Left ventricle myocardium superior (tissue), 1 donor: ENCODE results near the gene LDLRAD4. TPM values are rescaled to one million over a fixed set of nuclear protein-coding genes. Genes with fewer than 3 reads are reported as not detected.

ENCODE experiments used
- ATAC-seq: fragments of 200-7000 bp; cut with Tn5 transposase; one replicate; pipeline ENCODE4 v1.9.1; 2020; ENCODE audit warnings: mild to moderate bottlenecking, moderate library complexity
- DNase-seq: peaks from one replicate; pipeline ENCODE4 v3.0.0-alpha.2; 2020
- intact Hi-C: fragments of 100-400 bp; cut with micrococcal nuclease; formaldehyde crosslinking; loops from one replicate; pipeline ENCODE4 v1.11.0; 2022
- total RNA-seq: library from RNA; stranded (reverse); fragmentation: NEBNext Ultra II Directional; extraction: Animal tissue kit (Norgen Biotek cat#: 25700); gene quantifications from one replicate; pipeline ENCODE4 v1.2.1, GENCODE V29; 2021
- donor health status: DM: no; HTN: yes; CAD: no; lungs with severe emphysema.

LDLRAD4 gene
- total RNA-seq, 1 donor from 2014 or later = 26.0 TPM

GRCh38 chr18:13372531-13372951 lies 154.0 kb downstream of the LDLRAD4 start:
- DNase-seq = no peak
- intact Hi-C loops = no loop called here
- ATAC-seq = no peak

- ATAC-seq (no peak), DNase-seq (no peak)
- intact Hi-C loops = no loop called here
Measured at GRCh38 chr18:13374096-13374467, 155.5 kb downstream of the LDLRAD4 start.

GRCh38 chr18:13374468-13375301 lies 156.1 kb downstream of the LDLRAD4 start:
- intact Hi-C loops = no loop called here
- peak; percentile 6 for ATAC-seq
- no peak for DNase-seq

GRCh38 chr18:13375302-13376255 lies 157.0 kb downstream of the LDLRAD4 start:
- intact Hi-C loops = no loop called here
- ATAC-seq (peak; percentile 66), DNase-seq (peak; percentile 75)

- no peak for DNase-seq
- no peak for ATAC-seq
- intact Hi-C loops = no loop called here
Measured at GRCh38 chr18:13376298-13376840, 157.8 kb downstream of the LDLRAD4 start.

- intact Hi-C loops = no loop called here
- ATAC-seq (no peak), DNase-seq (no peak)
Measured at GRCh38 chr18:13376841-13377351, 158.3 kb downstream of the LDLRAD4 start.

- intact Hi-C loops = no loop called here
- DNase-seq = no peak
- no peak for ATAC-seq
Measured at GRCh38 chr18:13377496-13377895, 158.9 kb downstream of the LDLRAD4 start.

GRCh38 chr18:13378150-13378549 lies 159.6 kb downstream of the LDLRAD4 start:
- ATAC-seq = no peak
- no peak for DNase-seq
- intact Hi-C loops = no loop called here

GRCh38 chr18:13379062-13379865 lies 160.7 kb downstream of the LDLRAD4 start:
- intact Hi-C loops = no loop called here
- DNase-seq (no peak), ATAC-seq (peak; percentile 58)

GRCh38 chr18:13379930-13380690 lies 161.6 kb downstream of the LDLRAD4 start:
- intact Hi-C loops = no loop called here
- ATAC-seq (peak; percentile 59), DNase-seq (peak; percentile 67)

- no peak for DNase-seq
- intact Hi-C loops = no loop called here
- ATAC-seq = no peak
Measured at GRCh38 chr18:13380691-13381070, 162.1 kb downstream of the LDLRAD4 start.

GRCh38 chr18:13381331-13381730 lies 162.8 kb downstream of the LDLRAD4 start:
- DNase-seq = no peak
- intact Hi-C loops = no loop called here
- no peak for ATAC-seq

- DNase-seq = peak; percentile 80
- intact Hi-C loops = no loop called here
- ATAC-seq = peak; percentile 70
Measured at GRCh38 chr18:13381944-13382365, 163.4 kb downstream of the LDLRAD4 start.

- intact Hi-C loops = no loop called here
- DNase-seq = no peak
Measured at GRCh38 chr18:13382366-13382953, 163.9 kb downstream of the LDLRAD4 start.

GRCh38 chr18:13382954-13383827 lies 164.6 kb downstream of the LDLRAD4 start:
- DNase-seq = no peak
- no peak for ATAC-seq
- intact Hi-C loops = no loop called here

More at GRCh38 chr18:13382366-13382953, 163.9 kb downstream of the LDLRAD4 start:
- peak; percentile 42 for ATAC-seq

- DNase-seq = no peak
- ATAC-seq = no peak
- intact Hi-C loops = no loop called here
Measured at GRCh38 chr18:13386891-13387801, 168.6 kb downstream of the LDLRAD4 start.
